CD4-positive, alpha-beta T cell treated with Interleukin-4 for 4 hours (primary cell): ENCODE measurements around the gene ALPP.

Source experiments
- DNase-seq: peaks from one replicate; pipeline ENCODE4 v3.0.0-alpha.2; 2020

ALPP gene

DNA sequence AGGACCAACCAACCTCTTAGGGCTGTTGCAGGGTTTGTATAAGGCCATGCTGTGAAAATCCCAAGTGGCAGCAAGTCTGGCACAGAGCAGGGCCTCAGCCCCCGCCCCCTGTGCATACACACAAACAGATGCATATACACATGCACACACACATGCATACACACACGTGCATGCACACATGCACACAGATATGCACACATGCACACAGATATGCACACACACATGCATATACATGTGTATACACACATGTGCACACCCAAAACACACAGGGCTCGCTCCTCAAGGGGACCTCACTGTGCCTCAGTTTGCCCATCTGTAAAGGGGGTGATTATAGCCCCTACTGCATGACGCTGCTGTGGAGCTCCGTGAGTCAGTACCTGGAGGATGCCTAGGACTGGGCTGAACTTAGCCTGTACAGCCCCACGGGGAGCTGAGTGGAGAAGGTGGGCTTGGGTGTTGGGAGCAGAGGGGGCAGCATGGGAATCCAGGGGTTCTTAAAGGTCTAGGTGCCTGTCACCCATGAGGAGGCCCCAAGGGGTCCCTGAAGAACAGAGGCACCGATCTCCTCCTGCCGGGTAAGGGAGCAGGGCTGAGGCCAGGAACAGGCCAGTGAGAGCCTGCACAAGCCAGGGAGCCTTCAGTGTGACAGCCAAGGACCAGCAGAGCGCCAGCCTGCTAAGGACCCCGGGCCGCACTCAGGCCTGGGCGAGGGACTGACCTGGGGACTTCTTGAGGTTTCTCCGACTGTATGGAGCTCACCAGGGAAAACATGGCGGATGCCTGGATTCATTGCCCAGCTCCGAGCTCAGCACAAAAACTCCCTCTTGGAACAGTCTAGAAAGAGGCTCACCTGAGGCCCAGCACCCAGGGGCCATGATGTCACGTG, 53.4 kb downstream of the ALPP start:
- DNase-seq = no peak
